Esophagus squamous epithelium (tissue), 4 donors: Measurements from ENCODE around the gene EEF1AKMT3.

Experiments
- POLR2A ChIP-seq, 4 donors: fragments of 450-650 bp; IDR thresholded peaks; one replicate each; pipeline ENCODE4 v1.6.1; 2017; ENCODE audit warnings: antibody characterized with exemption in 4 of 4, mild to moderate bottlenecking in 4 of 4, moderate library complexity in 3 of 4
- TF ChIP-seq, protein P1 (sequence below), 6 experiments: fragments of 450-650 bp in 4 of 6; fragments of 200-600 bp in 2 of 6; sonication (generic) in 2 of 6; IDR thresholded peaks; one replicate each; pipeline ENCODE4 v1.5.1; 2016 to 2019; ENCODE audit warnings: antibody characterized with exemption in 6 of 6, mild to moderate bottlenecking in 4 of 6, moderate library complexity in 4 of 6

DNA sequence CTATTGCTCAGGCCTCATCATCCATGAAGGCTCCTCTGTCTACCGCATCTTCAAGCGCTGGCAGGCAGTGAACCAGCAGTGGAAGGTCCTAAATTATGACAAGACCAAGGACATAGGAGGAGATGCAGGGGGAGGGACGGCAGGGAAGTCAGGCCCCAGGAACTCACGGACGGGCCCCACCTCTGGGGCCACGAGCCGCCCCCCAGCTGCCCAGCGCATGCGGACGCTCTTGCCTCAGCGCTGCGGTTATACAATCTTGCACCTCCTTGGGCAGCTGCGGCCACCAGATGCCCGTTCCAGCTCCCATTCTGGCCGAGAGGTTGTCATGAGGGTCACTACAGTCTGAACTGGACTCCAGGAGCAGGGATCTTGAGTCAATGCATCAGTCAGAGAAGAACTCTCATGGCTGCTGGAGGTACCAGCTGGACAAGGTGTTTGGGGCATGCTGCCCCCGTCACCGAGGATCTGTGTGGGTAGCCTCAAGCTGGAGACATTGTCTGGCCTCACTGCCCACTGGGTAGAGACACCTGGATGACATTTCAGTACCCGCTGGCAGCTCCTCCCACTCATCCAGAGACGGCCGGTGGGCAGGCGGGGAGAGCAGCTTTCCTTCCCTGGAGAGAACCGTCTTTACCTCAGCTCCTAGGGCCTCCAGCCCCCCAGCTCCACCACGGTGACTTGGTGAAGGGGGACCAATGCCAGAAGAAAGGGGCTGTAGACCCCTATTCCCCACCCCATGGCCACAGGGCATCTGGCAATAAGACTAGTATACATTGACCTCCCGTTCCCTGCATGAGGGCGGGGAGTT is 13.7 kb upstream of the EEF1AKMT3 start:
- TF ChIP-seq, protein P1, sequence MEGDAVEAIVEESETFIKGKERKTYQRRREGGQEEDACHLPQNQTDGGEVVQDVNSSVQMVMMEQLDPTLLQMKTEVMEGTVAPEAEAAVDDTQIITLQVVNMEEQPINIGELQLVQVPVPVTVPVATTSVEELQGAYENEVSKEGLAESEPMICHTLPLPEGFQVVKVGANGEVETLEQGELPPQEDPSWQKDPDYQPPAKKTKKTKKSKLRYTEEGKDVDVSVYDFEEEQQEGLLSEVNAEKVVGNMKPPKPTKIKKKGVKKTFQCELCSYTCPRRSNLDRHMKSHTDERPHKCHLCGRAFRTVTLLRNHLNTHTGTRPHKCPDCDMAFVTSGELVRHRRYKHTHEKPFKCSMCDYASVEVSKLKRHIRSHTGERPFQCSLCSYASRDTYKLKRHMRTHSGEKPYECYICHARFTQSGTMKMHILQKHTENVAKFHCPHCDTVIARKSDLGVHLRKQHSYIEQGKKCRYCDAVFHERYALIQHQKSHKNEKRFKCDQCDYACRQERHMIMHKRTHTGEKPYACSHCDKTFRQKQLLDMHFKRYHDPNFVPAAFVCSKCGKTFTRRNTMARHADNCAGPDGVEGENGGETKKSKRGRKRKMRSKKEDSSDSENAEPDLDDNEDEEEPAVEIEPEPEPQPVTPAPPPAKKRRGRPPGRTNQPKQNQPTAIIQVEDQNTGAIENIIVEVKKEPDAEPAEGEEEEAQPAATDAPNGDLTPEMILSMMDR (IDR thresholded peaks at IDR 0.05): no peak
- no peak for TF ChIP-seq POLR2A (IDR thresholded peaks at IDR 0.05)
